ENCODE measurements around the gene VPREB1.
A peak's percentile ranks its signal among the peaks of the same experiment; 100 is the strongest.
"Not testable (repeated sequence)": the region's sequence is repeated elsewhere in the genome, so short reads cannot be mapped to it uniquely, and the experiment has no call there.

Gene VPREB1

GRCh38 chr22:22244316-22245250, at the start of gene VPREB1:
TSS of gene VPREB1 (plus strand) at chr22:22244786. CDS start at chr22:22244814, 28 bp downstream.
- DNase-seq, result no peak

GRCh38 chr22:22194931-22195264, 49.7 kb upstream of the VPREB1 start:
- no peak for DNase-seq

DNA sequence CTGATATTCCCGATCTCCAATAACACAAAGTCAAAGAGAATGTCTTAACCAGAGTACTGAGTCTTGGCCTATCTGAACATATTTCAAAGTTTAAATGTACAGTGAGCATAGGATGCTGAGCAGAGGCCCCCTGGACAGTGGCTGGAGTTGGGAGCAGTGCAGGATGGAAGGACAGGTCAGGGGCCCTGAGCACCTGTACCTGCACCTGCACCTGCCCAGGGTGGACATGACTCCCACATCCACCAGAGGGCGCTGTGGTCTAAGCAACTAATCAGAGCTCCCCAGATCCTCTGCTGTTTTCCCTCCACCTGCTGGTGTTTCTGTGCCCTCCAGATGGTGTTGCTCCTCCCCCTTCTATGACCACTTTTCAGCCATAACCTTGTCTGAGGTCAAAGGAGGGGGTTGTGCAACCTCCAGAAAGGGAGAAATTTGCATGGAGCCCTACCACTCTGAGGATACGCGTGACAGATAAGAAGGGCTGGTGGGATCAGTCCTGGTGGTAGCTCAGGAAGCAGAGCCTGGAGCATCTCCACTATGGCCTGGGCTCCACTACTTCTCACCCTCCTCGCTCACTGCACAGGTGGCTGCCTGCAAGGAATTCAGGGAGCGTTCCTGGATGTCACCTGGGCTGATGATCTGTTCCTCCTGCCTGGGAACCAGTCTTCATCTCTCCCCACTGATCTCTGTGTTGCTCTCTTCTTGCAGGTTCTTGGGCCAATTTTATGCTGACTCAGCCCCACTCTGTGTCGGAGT, 49.1 kb upstream of the VPREB1 start:
- DNase-seq, result peak; percentile 65

DNA sequence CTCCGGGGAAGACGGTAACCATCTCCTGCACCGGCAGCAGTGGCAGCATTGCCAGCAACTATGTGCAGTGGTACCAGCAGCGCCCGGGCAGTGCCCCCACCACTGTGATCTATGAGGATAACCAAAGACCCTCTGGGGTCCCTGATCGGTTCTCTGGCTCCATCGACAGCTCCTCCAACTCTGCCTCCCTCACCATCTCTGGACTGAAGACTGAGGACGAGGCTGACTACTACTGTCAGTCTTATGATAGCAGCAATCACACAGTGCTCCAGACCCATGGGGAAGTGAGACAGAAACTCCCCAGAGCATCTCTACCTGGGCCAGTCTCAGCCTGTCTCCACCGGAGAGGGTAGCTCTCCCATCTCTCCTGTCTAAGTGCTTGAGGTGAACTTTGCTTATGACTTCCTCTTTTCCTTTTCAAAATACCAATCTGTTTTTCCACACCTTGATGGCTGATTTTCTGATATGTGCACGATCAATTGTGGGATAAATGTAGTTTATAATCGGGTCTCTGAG, 48.5 kb upstream of the VPREB1 start:
- no peak for DNase-seq

GRCh38 chr22:22196833-22197477, 47.6 kb upstream of the VPREB1 start:
- no peak for DNase-seq

DNA sequence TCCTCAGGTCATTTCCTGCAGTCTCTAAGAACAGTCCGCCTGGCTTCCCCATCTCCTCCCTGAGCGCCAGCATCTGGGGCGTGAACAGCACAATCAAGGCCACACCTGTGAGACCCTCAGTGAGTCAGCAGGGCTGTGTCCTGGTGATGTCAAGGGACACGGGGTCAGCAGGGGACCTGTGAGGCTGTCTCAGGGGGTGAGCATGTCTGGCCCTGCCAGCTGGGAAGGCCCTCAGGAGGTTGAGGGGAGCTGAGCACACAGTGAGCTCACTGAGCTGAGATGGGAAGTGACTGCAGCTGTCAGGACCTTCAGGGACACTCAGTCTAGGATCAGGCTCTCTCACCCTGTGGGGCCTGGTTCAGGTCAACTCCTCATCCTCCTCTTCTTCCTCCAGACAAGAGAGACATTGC, 46.6 kb upstream of the VPREB1 start:
- no peak for DNase-seq

- no peak for DNase-seq
These were observed 45.8 kb upstream of the VPREB1 start for GRCh38 chr22:22198751-22199150.

DNA sequence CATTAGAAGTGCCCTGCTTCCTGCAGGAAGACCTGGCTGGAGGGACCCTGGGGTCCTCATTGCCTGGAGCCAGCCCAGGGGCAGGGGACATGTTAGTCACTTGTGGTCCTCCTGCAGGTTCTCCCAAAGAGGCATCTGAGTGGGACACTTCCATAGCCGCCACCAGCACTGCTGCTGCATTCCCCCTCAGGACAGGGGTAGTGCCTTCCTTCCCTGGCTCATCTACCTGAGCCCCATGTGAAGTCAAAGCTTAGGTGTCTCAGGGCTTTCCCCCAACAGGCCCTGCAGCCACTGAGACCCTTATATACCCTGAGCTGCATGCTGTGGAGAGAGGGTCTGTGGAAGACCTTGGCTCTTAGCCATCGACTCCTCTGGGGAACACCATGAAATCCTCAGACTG, 45.0 kb upstream of the VPREB1 start:
- no peak for DNase-seq

GRCh38 chr22:22200569-22201184, 43.9 kb upstream of the VPREB1 start:
- no peak for DNase-seq

DNA sequence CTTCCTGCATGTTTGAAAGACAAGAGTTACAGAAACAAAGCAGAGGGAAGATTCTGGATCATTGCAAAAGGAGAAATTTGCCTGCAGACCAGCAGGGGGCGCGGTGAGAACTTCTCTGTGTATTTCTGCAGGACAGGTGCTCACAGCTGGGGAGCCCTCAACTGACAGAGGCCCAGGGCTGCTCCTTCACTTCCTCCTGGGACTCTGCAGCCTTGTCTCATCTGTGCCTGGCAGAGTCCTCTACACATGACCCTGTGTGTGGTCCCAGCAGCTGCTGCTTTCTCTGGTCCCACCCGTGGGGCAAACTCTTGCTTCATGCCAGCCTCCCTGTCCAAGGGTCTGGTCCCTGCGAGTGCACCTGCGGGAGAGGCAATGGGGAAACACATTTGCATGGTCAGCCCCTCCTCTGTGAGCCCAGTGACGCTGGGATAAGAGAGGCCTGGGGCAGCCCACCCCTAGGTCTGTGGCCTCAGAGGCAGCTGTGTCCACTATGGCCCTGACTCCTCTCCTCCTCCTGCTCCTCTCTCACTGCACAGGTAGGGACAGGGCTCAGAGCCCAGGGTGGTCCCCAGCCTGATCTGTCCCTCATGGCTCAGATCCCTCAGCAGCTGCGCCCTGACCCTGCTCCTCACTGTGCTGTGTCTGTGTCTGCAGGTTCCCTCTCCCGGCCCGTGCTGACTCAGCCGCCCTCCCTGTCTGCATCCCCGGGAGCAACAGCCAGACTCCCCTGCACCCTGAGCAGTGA, 43.2 kb upstream of the VPREB1 start:
- peak; percentile 65 for DNase-seq

GRCh38 chr22:22201930-22202343, 42.6 kb upstream of the VPREB1 start:
- no peak for DNase-seq

- no peak for DNase-seq
These were observed 41.3 kb upstream of the VPREB1 start for GRCh38 chr22:22203048-22203971.

DNA sequence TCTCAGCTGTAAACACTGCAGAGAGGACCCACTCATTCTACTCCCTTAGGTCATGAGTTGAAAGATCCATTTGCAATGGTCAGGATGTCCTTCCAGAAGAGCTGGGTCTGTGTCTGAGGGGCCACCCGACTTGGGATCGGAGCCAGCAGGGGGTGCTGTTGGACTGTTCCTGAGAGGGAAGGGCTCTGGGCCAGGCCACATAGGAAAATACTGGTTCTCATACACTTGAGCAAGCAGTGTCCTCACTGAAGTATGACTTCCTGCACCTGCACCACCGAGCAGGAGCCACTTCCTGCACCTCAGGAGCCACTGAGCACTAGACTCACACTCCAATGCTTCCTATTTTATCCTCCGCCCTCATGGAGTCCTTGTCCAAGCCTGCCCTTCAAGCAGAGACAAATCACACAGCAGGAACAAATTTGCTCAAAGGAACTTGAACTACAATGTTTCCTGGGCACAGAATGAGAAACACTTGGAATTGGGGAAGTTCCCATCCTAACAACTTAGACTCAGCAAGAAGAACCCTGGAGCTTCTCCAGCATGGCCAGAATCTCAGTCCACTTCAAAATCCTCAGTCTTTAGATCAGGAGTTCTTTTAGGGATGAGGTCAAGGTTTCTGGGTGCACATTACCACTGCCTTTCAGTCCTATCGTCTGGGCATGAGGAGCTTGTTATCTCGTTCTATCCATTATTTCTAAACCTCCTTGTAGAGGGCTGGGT, 36.6 kb upstream of the VPREB1 start:
- peak; percentile 61 for DNase-seq

GRCh38 chr22:22208652-22209051, 35.9 kb upstream of the VPREB1 start:
- DNase-seq, result no peak

GRCh38 chr22:22209080-22209640, 35.4 kb upstream of the VPREB1 start:
- DNase-seq, result not testable (repeated sequence)

DNA sequence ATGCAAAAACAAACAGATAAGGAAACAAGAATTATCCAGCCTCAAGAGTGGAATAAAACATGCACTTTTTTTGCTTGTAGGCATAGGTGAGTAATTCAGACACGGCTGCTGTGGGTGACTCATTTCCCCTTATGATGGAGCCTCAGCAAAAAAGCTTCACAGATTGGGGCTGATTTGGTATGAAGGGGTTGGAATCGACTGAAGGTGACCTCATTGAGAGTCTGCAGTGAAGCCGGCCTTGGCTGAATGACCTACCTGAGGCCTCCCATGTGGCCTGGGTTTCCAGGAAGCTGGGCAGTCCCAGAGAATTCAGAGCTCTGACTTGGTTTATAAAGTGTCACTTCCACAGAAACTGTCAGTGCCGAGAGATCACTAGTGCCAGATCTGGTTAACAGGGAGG, 34.2 kb upstream of the VPREB1 start:
- DNase-seq, result no peak

DNA sequence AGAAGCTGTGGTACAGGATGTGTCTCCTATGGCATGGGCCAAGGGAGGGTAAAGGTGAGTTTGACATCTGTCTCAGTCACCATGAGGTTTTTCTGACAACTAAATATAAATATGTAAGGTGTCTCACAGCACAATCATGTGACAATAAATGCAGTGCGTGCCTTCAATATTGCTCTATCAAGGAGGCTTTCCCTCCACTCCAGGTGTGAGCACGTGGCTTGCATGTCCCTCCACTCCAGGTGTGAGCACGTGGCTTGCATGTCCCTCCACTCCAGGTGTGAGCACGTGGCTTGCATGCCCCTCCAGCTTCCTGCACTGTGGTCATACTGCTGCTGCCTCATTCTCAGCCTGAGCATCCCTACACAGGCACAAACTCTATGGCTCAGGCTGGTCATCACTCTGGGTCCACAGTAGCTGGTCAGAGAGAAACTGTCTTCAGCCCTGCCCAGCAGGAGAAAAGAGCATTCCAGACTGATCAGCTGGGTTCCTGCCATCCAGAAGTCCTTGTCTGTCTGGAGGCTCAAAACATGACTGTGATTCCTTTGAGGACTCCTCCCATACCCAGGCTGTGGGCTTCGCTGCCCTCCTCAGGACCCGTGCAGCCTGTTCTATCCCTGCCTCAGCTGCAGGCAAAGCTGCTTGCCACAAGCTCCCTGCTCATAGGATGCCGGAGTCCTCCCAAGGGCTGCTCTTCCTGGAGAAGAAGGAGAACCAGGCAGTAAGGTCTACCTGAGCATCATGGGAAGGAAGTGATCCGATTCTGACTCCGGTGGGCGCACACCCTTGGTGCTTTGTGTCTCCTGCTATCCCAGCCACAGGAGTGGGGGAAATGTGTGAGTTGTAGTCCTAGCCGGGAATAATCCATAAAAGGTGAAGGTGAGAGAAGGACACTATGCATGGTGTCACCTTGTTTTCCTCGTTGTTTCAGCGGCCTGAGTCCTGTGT, 33.4 kb upstream of the VPREB1 start:
- no peak for DNase-seq

- no peak for DNase-seq
These were observed 31.4 kb upstream of the VPREB1 start for GRCh38 chr22:22213231-22213630.

Data from retina (tissue), 1 donor.